GM21528 (cell line): ENCODE data around the gene NR1H3.
"Not testable (repeated sequence)": the region's sequence is repeated elsewhere in the genome, so short reads cannot be mapped to it uniquely, and the experiment has no call there.

Experiments used
- ATAC-seq: cut with Tn5 transposase; IDR thresholded peaks from one replicate; pipeline ENCODE4 v1.9.1; 2021; ENCODE audit warnings: mild to moderate bottlenecking, moderate library complexity; ENCODE audit not compliant: unreplicated experiment, low FRiP score

NR1H3 gene

GRCh38 chr11:47257517-47258316 lies at the start of gene NR1H3:
NR1H3 (plus strand) TSS chr11:47257996; CDS start chr11:47259217, 1,221 bp downstream.
- no peak for ATAC-seq

- not testable (repeated sequence) for ATAC-seq
Measured at GRCh38 chr11:47208008-47208552, 49.7 kb upstream of the NR1H3 start.

- no peak for ATAC-seq
Measured at GRCh38 chr11:47208628-47209027, 49.2 kb upstream of the NR1H3 start.

DNA sequence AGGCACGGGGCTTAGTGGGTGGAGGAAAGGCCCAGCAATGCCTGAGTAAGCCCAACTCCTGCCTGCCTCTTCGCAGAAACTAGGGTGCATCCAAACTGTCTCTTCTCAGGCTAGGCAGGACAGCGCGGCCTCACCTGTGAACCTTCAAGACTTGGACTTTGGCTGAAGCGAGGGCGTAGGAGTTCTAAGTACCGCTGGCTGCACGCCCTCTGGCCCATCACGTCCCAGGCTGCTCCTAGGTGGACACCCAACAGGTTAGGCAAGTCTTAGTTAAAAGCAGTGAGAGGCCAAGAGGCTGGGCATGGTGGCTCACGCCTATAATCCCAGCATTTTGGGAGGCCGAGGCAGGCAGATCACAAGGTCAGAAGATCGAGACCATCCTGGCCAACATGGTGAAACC lies 44.9 kb upstream of the NR1H3 start:
- no peak for ATAC-seq

GRCh38 chr11:47213950-47214565 lies 43.7 kb upstream of the NR1H3 start:
- peak; percentile 66 for ATAC-seq

DNA sequence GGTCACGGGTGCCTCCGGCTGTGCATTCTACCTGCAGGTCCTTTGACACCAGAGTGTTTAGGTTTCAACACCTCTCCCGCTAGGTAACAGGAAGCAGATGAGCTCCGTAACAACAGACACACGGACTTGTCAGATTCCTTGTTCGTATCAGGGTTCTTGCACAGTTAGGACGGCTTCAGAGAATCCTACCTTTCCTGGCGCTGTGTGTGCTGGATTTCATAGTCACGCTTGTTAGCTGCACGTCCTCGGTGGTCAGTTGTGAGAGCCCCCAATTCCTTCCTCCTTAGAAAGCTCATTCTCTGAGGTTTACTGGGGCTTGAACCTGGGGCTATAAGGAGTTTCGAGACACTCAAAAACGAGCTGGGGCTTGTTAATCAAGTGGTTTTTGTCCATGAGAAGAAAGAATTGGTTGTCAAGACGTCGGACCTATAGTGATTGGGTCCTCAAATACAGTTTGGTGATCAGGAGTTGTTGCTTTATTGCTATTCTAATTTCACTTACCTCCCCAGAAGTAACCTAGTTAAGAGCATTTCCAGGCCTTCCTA lies 42.4 kb upstream of the NR1H3 start:
- ATAC-seq, result no peak

GRCh38 chr11:47216121-47216798 lies 41.5 kb upstream of the NR1H3 start:
- ATAC-seq, result no peak

DNA sequence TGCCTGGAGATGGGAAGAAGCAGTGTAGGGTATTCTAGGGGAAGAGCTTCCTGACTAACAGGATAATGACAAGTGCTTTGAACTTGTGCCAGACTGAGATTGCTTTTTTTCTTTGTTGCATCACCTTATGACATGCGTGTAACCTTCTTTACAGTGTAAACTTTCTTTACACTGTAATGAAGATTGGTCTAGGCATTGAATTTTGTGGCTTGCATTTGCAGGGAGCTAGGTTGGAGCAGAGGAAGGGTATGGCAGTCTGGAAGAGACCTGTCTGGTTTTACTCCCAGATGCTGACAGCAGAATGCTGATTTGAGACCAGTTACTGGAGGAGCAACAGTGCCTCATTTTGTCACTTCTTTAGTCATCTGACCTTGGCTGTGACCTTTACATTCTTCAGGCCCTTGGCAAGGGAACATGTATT lies 37.4 kb upstream of the NR1H3 start:
- ATAC-seq, result no peak

GRCh38 chr11:47222696-47223095 lies 35.1 kb upstream of the NR1H3 start:
- no peak for ATAC-seq

DNA sequence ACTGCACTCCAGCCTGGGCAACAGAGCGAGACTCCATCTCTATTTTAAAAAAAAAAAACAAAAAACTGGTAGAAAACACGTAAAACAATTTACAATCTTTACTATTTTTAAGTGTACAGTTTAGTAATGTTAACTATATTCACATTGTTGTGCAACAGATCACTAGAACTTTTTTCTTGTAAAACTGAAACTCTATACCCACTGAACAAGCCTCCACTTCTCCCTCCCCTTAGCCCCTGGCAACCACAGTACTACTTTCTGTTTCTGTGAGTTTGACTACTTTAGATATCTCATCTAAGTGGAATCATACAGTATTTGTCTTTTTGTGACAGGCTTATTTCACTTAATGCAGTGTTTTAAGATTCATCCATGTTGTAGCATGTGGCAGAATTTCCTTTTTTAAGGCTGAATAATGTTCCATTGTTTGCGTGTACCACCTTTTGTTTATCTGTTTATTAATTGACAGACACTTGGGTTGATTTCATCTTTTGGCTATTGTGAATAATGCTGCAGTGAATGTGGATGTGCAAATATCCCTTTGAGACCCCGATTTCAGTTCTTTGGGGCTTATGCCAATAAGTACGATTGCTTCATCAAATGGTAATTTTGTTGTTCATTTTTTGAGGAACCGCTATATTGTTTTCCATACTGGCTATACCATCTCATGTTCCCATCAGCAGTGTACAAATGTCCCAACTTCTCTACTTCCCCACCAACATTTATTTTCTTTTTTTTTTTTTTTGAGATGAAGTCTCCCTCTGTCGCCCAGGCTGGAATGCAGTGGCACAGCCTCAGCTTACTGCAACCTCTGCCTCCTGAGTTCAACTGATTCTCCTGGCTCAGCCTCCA lies 32.0 kb upstream of the NR1H3 start:
- ATAC-seq, result no peak

- no peak for ATAC-seq
Measured at GRCh38 chr11:47229161-47229560, 28.6 kb upstream of the NR1H3 start.

DNA sequence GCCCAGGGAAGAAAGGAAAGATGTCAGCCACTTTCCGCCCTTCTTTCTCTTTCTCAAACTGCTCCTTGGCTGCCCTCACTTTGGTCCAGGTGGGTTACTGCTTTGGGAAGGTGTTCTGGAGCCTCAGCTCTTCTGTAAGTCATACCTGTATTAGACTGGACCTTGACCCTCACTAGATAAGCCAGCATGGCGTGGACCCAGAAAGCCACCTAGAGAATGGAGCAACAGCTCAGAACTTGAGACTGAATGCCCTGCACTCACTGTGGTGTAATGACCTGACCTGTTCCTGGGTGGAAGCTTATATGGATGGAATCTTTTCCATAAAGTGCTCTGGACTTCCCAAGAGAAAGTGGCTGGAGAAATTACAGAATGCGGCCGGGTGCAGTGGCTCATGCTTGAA lies 24.7 kb upstream of the NR1H3 start:
- no peak for ATAC-seq

DNA sequence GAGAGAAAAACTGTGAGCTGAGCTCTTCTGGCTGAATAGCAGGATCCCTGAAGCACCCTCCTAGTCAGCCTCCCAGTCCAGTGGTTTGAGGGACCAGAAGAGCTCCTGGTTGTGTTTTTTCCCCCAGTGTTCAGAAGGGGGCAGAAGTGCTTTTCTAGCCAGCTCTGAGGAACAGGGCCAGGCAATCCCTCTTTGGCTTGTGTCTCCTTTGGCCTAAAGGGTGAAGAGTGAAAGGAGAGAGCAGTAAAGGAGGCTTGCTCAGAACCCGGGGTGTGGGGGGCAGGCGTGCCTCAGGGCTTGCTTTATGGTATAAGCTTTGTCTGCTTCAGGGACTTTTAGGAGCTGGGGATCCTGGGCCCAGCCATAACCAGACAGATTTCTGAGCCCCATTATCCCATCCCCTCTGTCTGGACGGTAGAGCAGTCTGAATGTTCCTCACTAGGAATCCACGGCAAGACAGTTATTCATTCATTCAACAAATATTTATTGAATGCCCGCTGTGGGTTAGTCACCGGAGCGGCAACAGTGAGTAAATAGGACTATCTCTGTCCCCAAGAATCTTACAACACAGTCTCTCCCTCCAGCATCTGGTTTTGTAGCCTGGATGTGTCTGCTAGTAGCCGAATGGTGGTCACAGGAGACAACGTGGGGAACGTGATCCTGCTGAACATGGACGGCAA lies 23.7 kb upstream of the NR1H3 start:
- no peak for ATAC-seq

DNA sequence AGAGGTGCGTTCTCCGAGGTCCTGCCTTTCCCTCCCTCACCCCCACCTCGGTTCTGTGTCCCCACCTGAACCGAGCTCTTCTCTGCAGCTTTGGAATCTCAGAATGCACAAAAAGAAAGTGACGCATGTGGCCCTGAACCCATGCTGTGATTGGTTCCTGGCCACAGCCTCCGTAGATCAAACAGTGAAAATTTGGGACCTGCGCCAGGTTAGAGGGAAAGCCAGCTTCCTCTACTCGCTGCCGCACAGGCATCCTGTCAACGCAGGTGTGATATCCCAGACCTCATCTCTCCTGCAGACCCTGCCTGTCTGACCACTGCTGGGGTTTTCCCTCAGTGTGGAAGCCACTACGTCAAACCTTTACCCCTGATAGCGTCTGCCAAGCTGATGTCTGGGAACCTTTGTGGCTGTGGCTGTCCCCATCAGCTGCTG lies 23.1 kb upstream of the NR1H3 start:
- ATAC-seq, result no peak

DNA sequence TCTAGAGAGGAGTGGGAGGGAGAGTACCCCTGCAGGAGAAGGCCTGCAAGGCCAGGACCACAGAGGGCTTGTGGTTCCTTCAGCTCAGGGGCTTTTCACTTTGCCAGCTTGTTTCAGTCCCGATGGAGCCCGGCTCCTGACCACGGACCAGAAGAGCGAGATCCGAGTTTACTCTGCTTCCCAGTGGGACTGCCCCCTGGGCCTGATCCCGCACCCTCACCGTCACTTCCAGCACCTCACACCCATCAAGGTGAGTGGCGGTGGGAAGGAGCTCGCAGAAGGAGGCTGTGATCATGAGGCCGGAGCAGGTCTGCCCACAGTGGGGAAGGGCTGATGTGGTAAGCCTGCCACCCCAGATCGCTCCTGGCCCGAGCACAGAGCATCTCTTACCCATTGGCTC lies 22.6 kb upstream of the NR1H3 start:
- ATAC-seq, result no peak

- no peak for ATAC-seq
Measured at GRCh38 chr11:47236482-47236881, 21.3 kb upstream of the NR1H3 start.

- ATAC-seq, result no peak
Measured at GRCh38 chr11:47239852-47240251, 17.9 kb upstream of the NR1H3 start.

- ATAC-seq, result no peak
Measured at GRCh38 chr11:47241841-47242301, 15.9 kb upstream of the NR1H3 start.

DNA sequence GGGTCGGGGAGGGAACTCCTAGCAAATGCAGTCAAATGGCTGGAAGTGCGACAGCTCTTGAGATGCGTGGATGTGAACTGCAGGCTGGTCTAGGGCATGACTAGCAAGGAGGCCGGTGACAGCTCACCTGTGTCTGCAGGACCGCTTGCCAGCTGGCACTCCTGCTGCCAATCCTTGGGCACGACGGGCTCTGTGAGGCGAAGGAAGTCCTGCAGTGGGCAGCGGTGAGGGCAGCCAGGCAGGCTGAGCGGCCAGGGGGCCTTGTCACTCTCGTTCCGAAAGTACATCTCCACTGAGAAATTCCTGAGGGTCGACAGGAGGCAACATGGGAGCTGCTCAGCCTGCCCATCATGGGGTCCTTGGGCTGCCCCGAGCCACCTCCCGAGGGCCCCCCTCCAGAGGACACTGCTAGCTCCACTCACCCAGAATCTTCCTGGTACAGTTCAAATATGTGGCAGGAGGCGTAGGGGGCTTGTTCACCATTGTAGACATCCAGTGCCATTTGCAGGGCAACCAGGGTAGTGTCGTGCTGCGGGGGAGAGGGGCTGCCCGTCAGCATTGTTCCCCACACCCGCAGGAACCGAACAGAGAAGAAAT lies 15.1 kb upstream of the NR1H3 start:
- ATAC-seq, result no peak
